Heart left ventricle (tissue), 13 donors: ENCODE data around the gene SNX1.

Source experiments
- CTCF ChIP-seq, 12 donors: fragments of 200-600 bp; sonication (generic) in 4 of 12; IDR thresholded peaks; one replicate each; pipeline versions ENCODE4 v1.5.0 to v1.8.0; 2018 to 2022; ENCODE audit warnings: antibody characterized with exemption in 12 of 12, mild to moderate bottlenecking in 5 of 12
- POLR2A ChIP-seq, 2 donors: fragments of 450-650 bp; IDR thresholded peaks; one replicate each; pipeline ENCODE4 v1.6.1; 2017; ENCODE audit warnings: antibody characterized with exemption in 2 of 2, mild to moderate bottlenecking in 2 of 2, moderate library complexity in 2 of 2
- donor health status: ischemic (EF 13 %, LVEDD 7.1; RV severe dilation, severe dysfunction).
- donor health status: DM: no; HTN: yes; CAD: no.
- donor health status: DM: no; HTN: no; CAD: no.
- donor health status: ischemic (EF 25% LVEDD 6.9; RV normal size, moderate dysfunction).
- donor health status: ischemic (EF 25% LVEDD 5.7; RV mildly dilated, moderate dysfunction).
- donor health status: ischemic (EF 35%, LVEDD 5.7; RV mildly dilated, moderate dysfunction).
- donor health status: nonischemic (EF 11% LVEDD 7.7; RV severe dilation, severe dysfunction).
- donor health status: DM: yes; HTN: yes; CAD: no.
- donor health status: PGD.
- donor health status: ischemic (EF 29% LVEDD 5.4; RV normal size, mild dysfunction).
- donor health status: nonischemic (EF 23%, LVEDD 6.1; RV moderate dilation, normal function).

GRCh38 chr15:64141798-64142512 is 46.2 kb downstream of the SNX1 start:
- TF ChIP-seq CTCF (IDR thresholded peaks at IDR 0.05) (no peak), POLR2A (IDR thresholded peaks at IDR 0.05) (no peak)
